ENCODE results near the gene FANCB. TPM values are rescaled to one million over a fixed set of nuclear protein-coding genes. Genes with fewer than 3 reads are reported as not detected.
A peak's percentile ranks its signal among the peaks of the same experiment; 100 is the strongest.

FANCB gene
- total and polyA plus RNA-seq, 2 donors (not counting 1 experiment from before 2014, with no cell fraction given): 1.5 to 7.3 TPM

DNA sequence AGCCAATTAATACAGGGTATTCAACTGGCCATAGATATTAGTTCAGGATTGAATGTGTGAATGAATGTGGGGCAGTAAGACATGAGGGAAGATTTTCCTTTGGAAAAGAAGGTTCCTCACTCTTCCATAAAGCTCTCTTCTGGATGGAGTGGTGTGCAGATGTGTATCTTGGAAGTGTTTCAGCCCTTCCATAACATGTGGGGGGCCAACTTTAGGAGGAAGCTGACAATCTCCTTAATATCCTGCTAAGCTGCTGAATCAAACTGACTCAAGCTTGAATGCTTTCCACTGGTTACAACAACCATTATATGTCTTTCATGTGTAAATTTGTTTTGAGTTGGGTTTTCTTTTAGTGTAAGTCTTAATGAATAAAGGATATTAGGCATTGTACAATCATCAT, 40.3 kb downstream of the FANCB start:
- no peak for TF ChIP-seq CTCF (conservative IDR thresholded peaks at IDR 0.05 in 1 of 2, IDR thresholded peaks at IDR 0.05 in 1 of 2; ENCODE audit: low read depth in 1 of 2, low read length in 2 of 2)
- TF ChIP-seq EZH2 (IDR thresholded peaks at IDR 0.05; ENCODE audit: low read length, missing control alignments): no peak
- no peaks in the 10 kb centered on the region for H3K79me2 ChIP-seq (ENCODE audit: control insufficient read depth, insufficient read depth, low read length)
- no peaks in the 10 kb centered on the region for H3K9me3 ChIP-seq (ENCODE audit: control insufficient read depth, insufficient read depth, low read depth, low read length)
- H3K4me3 ChIP-seq (replicated peaks in 1 of 4; ENCODE audit: control extremely low read depth in 1 of 4, insufficient read depth in 1 of 4, low read depth in 3 of 4, low read length in 4 of 4): no peak overlapping the region
- H3K4me2 ChIP-seq (ENCODE audit: extremely low read depth, insufficient read depth, low read length): no peak overlapping the region
- H3K27me3 ChIP-seq (ENCODE audit: control insufficient read depth, insufficient read depth, low read length): no peaks in the 10 kb centered on the region
- no peaks in the 10 kb centered on the region for H4K20me1 ChIP-seq (ENCODE audit: control insufficient read depth, extremely low read depth, insufficient read depth, low read length)
- peak overlapping the region; percentile 20 for H3K27ac ChIP-seq (ENCODE audit: insufficient read depth, low read length)
- H3K36me3 ChIP-seq (ENCODE audit: control insufficient read depth, insufficient read depth, low read length): no peaks in the 10 kb centered on the region
- no peak overlapping the region for H2AFZ ChIP-seq (ENCODE audit: low read length)
- H3K9ac ChIP-seq (ENCODE audit: insufficient read depth, low read length): no peak overlapping the region
- no peaks in the 10 kb centered on the region for H3K4me1 ChIP-seq (ENCODE audit: control insufficient read depth, extremely low read depth, insufficient read depth, low read length)
- DNase-seq (ENCODE audit: low read depth in 2 of 2): peak; percentile 20 to 23

- Histone ChIP-seq H3K36me3 (ENCODE audit: control insufficient read depth, insufficient read depth, low read length) (no peaks in the 10 kb centered on the region), H3K27me3 (ENCODE audit: control insufficient read depth, insufficient read depth, low read length) (no peaks in the 10 kb centered on the region), H3K27ac (ENCODE audit: insufficient read depth, low read length) (peak overlapping the region; percentile 20), H4K20me1 (ENCODE audit: control insufficient read depth, extremely low read depth, insufficient read depth, low read length) (no peaks in the 10 kb centered on the region), H3K79me2 (ENCODE audit: control insufficient read depth, insufficient read depth, low read length) (no peaks in the 10 kb centered on the region), H3K4me2 (ENCODE audit: extremely low read depth, insufficient read depth, low read length) (no peak overlapping the region), H3K9me3 (ENCODE audit: control insufficient read depth, insufficient read depth, low read depth, low read length) (no peaks in the 10 kb centered on the region), H2AFZ (ENCODE audit: low read length) (no peak overlapping the region), H3K4me1 (ENCODE audit: control insufficient read depth, extremely low read depth, insufficient read depth, low read length) (no peaks in the 10 kb centered on the region), H3K9ac (ENCODE audit: insufficient read depth, low read length) (no peak overlapping the region), H3K4me3 (replicated peaks in 1 of 4; ENCODE audit: control extremely low read depth in 1 of 4, insufficient read depth in 1 of 4, low read depth in 3 of 4, low read length in 4 of 4) (no peak overlapping the region)
- TF ChIP-seq CTCF (conservative IDR thresholded peaks at IDR 0.05 in 1 of 2, IDR thresholded peaks at IDR 0.05 in 1 of 2; ENCODE audit: low read depth in 1 of 2, low read length in 2 of 2): no peak
- no peak for TF ChIP-seq EZH2 (IDR thresholded peaks at IDR 0.05; ENCODE audit: low read length, missing control alignments)
- DNase-seq (ENCODE audit: low read depth in 2 of 2): peak; percentile 44 to 71
Observed at GRCh38 chrX:14832151-14832550, 40.7 kb downstream of the FANCB start.

DNA sequence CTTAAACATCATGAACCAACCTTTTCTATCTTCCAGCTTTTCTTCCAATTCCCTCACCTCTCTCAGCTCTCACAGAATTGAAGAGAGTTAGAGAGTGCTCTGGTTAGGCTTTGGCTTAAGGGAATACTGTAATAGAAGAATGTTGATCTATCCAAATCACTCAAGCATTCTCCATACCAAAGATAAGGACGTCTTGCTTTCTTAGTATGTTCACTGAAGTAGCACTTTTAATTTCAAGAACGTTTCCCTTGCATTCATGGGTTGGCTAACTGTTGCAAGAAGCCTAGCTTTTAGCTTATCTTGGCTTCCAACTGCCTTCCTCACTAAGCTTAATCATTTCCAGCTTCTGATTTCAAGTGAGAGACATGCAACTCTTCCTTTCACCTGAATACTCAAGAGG, 43.2 kb downstream of the FANCB start:
- no peaks in the 10 kb centered on the region for H3K27me3 ChIP-seq (ENCODE audit: control insufficient read depth, insufficient read depth, low read length)
- H3K9me3 ChIP-seq (ENCODE audit: control insufficient read depth, insufficient read depth, low read depth, low read length): no peaks in the 10 kb centered on the region
- no peak overlapping the region for H2AFZ ChIP-seq (ENCODE audit: low read length)
- H3K4me2 ChIP-seq (ENCODE audit: extremely low read depth, insufficient read depth, low read length): no peak overlapping the region
- no peak for DNase-seq (ENCODE audit: low read depth in 2 of 2)
- no peak overlapping the region for H3K9ac ChIP-seq (ENCODE audit: insufficient read depth, low read length)
- H3K4me3 ChIP-seq (replicated peaks in 1 of 4; ENCODE audit: control extremely low read depth in 1 of 4, insufficient read depth in 1 of 4, low read depth in 3 of 4, low read length in 4 of 4): no peak overlapping the region
- H3K36me3 ChIP-seq (ENCODE audit: control insufficient read depth, insufficient read depth, low read length): no peaks in the 10 kb centered on the region
- H3K79me2 ChIP-seq (ENCODE audit: control insufficient read depth, insufficient read depth, low read length): no peaks in the 10 kb centered on the region
- TF ChIP-seq EZH2 (IDR thresholded peaks at IDR 0.05; ENCODE audit: low read length, missing control alignments) (no peak), CTCF (conservative IDR thresholded peaks at IDR 0.05 in 1 of 2, IDR thresholded peaks at IDR 0.05 in 1 of 2; ENCODE audit: low read depth in 1 of 2, low read length in 2 of 2) (no peak)
- H3K4me1 ChIP-seq (ENCODE audit: control insufficient read depth, extremely low read depth, insufficient read depth, low read length): no peaks in the 10 kb centered on the region
- no peak overlapping the region for H3K27ac ChIP-seq (ENCODE audit: insufficient read depth, low read length)
- H4K20me1 ChIP-seq (ENCODE audit: control insufficient read depth, extremely low read depth, insufficient read depth, low read length): no peaks in the 10 kb centered on the region
